Stimulated activated CD4-positive, alpha-beta T cell treated with anti-CD3 and anti-CD28 coated beads, Interleukin-2, amount 100 ng/mL, for 4 hours (primary cell): ENCODE measurements around the gene ARHGEF39.

Source experiments
- DNase-seq: peaks from one replicate; pipeline ENCODE4 v3.0.0-alpha.2; 2020; ENCODE audit warnings: low read depth

Gene ARHGEF39

DNA sequence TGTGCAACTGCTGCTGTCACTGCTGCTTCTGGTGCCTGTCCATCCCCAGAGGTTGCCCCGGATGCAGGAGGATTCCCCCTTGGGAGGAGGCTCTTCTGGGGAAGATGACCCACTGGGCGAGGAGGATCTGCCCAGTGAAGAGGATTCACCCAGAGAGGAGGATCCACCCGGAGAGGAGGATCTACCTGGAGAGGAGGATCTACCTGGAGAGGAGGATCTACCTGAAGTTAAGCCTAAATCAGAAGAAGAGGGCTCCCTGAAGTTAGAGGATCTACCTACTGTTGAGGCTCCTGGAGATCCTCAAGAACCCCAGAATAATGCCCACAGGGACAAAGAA, 9.0 kb upstream of the ARHGEF39 start:
- DNase-seq = no peak

DNA sequence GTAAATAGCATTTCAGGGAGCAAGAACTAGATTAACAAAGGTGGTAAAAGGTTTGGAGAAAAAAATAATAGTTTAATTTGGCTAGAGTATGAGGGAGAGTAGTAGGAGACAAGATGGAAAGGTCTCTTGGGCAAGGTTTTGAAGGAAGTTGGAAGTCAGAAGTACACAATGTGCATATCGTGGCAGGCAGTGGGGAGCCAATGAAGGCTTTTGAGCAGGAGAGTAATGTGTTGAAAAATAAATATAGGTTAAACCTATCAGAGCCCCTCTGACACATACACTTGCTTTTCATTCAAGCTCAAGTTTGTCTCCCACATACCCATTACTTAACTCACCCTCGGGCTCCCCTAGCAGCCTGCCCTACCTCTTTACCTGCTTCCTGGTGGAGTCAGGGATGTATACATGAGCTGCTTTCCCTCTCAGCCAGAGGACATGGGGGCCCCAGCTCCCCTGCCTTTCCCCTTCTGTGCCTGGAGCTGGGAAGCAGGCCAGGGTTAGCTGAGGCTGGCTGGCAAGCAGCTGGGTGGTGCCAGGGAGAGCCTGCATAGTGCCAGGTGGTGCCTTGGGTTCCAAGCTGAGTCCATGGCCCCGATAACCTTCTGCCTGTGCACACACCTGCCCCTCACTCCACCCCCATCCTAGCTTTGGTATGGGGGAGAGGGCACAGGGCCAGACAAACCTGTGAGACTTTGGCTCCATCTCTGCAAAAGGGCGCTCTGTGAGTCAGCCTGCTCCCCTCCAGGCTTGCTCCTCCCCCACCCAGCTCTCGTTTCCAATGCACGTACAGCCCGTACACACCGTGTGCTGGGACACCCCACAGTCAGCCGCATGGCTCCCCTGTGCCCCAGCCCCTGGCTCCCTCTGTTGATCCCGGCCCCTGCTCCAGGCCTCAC, 8.4 kb upstream of the ARHGEF39 start, which contains the start of gene CA9:
Gene CA9 (plus strand): TSS at position 797 of the 893 bp plus-strand sequence. CDS start 32 bp downstream, at position 829.
- no peak for DNase-seq

DNA sequence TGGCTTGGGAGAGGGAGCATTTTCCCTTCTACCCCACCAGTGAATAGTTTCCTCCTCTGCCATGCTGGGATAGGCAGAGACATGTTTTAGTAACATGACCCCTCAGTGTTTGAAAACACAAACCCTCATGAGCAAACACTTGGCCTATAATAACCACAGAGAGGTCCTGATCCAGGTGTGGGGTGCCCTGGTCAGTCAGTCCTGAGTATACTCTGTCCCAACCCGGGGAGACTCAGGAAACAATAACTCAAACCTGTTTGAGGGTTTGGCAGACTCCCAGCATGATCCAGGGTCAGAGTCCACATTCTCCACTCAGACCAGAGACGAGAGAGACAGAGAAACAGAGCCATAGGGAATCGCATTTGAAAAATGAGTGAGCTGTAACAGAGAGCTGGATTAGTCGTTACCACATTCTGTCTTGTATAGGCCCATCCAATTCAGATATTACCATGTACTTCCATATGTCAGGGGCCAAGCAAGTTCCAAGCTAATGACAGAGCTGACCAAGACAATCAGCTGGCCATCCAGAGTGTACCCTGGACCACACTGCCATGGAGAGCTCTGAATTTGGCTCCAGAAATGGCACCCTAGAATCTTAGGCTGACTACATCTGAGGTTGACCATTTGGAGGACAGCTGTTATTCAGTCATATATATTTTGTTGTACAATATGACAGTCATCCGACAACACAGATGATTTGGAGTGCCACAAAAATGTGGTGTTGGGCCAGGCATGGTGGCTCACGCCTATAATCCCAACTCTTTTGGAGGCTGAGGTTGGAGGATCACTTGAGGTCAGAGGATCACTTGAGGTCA, 4.5 kb upstream of the ARHGEF39 start:
- no peak for DNase-seq

DNA sequence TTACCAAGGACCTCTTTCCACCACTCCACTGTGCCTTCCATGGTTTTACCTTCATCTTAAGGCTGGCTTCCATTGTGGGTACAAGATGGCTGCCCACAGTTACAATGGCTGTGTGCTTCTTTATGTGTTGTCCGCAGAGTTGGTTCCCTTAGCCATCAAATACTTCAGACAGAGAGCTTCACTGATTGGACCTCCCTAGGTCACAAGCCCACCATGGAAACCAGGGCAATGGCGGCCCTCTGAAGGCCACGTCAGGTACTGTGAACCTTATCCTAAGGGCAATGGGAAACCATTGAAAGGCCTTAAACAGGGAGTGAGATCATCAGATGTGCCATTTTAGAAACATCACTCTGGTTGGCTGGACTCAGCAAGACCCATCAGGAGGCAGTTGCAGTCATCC, 2.9 kb upstream of the ARHGEF39 start:
- no peak for DNase-seq

DNA sequence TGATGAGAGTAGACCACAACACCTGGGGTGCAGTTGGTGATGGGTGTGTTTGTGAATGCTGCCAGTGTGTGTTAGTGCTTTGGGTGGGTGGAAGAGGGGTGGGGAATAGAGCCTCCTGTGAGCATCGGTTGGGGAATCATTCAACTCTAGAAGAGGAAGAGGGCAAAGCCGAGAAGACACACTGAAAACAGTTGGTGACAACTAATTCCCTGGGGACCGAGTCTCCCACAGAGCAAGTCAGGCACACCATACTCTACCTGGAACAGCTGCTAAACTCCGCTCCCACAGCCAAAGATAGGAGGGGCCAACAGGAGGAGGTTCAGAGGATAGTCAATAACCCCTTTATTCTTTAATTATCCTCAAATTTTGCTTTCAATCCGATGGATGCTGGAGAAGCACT, 1.6 kb upstream of the ARHGEF39 start:
- no peak for DNase-seq

DNA sequence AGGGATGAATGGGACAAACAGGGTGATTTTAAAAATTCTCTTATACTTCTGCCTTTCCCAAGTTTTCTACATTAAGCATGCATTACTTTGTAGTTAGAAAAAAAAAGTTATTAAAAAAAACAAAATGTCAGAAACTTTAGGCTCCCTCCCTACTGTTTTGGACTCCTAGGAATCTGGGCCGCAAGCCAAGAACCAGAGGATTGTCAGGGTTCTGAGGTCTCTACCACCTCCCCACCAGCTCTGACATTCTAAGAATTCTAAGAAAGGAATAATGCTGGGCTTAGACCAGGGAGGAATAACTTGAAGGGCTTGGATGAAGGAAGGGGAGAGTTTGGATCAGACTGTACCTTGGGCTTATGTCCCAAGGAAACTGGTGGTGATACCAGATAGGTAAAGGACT, 1.1 kb upstream of the ARHGEF39 start:
- DNase-seq = no peak

DNA sequence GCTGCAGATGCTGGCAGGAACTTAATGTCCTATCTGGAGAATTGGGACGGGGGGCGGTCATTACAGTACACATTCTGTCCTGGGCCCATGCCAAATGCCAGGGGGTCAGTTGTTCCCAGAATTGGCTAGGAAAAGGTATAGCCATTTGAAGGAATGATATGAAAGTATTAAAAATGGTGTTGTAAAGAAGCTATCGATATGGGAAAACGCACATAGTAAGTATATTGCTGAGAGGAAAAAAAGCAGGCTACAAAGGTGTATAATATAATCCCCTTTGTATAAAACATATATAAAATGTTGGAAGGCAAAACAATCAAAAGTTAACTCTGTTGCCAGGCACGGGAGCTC, 450 bp upstream of the ARHGEF39 start:
- DNase-seq = no peak

DNA sequence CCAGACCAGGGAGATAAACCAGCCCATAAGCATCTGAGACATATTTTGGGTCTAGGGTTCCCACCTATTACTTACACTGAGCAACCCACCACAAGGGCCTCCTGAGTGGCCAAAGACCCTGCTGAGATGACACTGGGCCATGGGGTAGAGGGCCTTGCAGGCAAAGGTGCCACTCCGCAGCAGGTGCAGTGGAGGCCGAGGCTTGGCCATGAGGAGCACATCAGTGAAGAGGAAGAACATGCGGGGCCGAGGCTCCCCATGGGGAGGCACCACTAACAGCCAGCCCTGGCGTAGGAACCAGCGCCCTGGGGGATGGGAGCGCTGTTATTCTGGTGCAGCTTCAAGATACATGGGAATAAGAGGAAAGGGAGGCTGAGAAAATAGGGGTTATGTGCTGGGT, 2.6 kb downstream of the ARHGEF39 start:
- DNase-seq = no peak

DNA sequence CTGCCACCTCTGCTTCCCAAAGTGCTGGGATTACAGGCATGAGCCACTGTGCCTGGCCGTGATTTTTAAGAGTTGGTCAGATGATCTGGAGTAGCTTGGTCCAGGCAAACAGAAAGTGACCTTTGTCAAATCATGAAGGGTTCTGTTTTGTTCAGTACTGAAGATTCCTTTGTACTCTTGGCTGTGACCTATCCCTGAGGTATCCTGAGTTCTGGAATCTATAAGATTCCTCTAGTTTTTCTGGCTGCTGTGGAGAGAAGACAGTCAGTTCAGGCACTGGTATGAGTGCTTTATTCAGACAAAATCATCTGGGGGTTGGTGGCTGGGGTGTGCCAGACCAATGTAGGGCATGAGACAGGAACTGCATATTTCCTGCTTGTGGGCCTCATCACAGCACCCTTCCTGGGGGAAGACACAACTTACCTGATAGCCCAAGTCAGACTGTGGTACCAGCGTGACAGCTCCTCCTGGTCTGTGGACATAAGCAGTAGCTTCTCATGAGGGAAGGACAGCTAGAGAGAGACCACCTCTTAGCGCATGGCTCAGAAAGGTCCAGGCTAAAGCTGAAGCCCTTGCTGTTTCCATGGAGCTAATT, 3.1 kb downstream of the ARHGEF39 start:
- DNase-seq = no peak

DNA sequence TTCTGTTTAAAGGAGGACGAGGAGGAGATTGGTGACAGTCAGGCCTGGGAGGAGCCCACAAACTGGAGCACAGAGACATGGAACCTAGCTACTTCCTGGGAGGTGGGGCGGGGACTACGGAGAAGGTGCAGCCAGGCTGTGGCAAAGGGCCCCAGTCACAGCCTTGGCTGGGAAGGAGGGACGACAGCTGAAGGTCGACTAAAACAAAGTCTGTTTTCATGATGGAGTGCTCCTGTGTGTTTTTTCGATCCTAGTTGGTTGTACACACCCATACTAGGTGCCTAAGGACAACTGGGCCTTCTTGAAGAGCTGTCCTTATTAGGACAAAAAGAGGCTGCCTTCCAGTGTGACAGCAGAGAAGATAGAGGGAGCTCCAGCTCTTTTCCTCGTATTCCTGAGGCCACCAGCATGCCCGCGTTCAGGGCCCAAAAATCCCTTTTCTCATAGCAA, 4.0 kb downstream of the ARHGEF39 start:
- no peak for DNase-seq

DNA sequence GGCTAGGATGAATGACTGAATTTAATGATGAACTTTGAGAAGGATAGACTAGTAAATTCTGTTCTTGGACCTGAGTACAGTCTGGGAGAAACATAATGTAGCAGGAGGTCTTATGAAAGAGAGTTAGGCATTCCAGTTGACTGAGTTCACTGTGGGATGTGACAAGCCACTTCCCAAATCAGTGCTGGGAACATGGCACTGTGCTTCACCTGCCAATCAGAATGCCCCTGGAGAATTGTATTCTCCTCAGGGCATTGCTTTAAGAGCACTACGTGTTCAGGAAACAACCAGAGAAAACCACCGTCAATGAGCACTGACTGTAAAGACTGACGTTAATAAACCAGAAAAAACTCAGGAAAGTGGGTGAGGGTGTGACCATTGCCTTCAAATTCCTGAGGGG, 5.7 kb downstream of the ARHGEF39 start:
- no peak for DNase-seq

DNA sequence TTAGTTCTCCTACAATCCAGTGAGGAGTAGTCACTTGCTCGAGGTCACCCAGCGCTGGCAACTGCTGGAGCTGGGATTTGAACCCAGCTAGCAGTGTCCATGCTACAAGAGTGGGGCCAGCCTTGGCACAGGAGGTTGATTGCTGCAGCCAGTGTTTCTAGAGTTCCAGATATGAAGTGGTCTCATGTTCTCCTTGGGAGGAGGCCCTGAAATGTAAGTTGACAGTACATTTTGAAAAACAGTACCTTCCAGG, 6.1 kb downstream of the ARHGEF39 start:
- no peak for DNase-seq

DNA sequence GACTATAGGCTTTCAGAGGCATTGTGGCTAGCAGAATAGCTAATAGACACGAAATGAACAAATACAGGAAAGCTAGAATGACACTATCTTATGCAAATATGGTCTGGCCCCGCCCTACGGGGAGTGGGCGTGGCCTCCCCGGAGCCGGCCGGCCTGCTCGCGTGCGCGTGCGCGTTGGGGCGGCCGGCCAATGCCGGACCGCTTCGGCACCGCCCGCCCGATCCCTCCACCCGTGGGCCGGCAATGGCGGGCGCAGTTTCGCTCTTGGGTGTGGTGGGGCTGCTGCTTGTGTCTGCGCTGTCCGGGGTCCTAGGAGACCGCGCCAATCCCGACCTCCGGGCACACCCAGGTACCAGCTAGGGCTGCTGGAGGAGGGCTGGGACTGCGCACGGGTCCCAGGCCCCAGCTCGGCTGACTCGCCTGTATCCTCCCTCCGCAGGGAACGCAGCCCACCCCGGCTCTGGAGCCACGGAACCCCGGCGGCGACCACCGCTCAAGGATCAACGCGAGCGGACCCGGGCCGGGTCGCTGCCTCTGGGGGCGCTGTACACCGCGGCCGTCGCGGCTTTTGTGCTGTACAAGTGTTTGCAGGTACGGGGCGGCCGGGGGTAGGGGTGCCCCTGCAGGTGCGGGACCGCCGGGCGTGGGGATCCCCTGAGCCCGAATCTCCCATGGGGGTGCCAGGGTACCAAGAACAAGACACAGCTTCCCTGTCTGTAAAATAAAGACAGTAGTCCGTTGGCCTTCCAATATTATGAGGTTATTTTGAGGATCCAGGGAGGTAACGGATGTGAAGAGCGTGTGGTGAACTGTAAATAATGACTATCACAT, 6.6 kb downstream of the ARHGEF39 start, which contains the start of gene CCDC107:
Gene CCDC107 (plus strand): TSS at position 156 of the 831 bp plus-strand sequence. CDS start 88 bp downstream, at position 244.
- peak; percentile 70 for DNase-seq

DNA sequence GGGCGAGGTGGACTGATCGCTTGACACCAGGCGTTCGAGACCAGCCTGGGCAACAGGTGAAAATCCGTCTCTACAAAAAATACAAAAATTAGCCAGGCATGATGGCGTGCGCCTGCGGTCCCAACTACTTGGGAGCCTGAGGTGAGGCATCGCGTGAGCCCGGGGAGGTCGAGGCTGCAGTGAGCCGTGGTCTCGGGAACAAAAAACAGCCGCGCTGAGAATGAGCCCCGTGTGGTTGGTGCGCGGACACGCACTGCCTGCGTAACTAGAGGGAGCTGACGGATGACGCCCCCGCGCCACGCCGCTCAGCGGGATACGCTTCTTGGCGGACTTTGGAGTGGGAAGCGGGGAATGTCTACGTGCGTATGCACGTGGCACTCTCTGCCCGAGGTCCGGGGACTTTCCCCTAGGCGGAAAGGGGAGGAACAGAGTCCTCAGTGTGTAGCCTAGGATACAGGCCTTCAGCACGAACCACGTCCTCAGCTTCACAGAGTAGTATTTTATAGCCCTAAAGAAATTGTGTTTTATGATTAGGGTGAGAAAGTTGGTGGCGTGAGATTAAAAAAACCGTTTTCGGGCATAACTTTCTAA, 7.4 kb downstream of the ARHGEF39 start, which contains the start of gene RMRP:
Gene RMRP (minus strand): TSS at position 474 of the 591 bp plus-strand sequence.
- peak; percentile 95 for DNase-seq

DNA sequence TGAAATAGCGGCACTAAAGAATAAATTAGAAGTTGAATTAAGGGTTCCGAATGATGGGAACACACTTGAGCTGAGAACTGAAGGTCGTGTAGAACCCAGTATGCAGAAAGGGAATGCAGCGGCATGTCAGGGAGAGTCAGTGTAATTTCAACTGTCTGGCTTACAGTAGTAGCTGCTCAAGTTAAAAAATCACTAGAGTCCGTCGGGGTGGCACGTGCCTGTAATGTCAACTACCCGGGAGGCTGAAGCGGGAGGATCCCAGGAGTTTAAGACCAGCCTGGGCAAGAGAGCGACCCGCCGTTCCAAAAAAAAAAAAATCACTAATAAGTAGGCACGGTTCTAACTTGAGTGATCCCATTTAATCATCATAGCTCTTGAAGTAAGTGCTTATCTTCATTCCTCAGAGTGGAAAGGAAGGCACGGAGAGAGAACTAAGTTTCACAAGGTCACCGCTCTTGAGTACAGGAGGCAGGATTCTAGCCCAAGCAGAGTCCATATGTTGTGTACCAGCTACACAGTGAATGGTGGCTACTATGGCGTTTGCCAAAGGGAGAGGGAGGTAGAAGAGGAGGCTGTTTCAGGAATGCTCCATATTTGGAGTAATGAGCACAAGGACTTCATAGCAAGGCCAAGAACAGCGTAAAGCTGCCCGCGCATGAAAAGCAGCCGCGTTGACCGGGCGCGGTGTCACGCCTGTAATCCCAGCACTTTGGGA, 8.0 kb downstream of the ARHGEF39 start:
- DNase-seq = no peak

DNA sequence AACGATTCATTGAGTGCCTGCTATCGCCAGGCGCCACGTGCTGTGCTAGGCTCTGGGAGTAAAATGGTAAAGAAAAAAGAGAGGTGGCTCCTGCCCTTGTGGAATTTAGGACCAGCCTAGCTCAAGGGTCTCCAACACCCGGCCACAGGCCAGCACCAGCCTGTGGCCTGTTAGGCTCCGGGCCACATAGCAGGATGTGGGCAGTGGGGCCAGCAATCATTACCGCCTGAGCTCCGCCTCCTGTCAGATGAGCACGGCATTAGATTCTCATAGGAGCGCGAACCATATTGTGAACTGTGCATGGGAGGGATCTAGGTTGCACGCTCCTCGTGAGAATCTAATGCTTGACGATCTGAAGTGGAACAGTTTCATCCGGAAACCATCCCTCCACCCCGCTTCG, 8.6 kb downstream of the ARHGEF39 start:
- no peak for DNase-seq

DNA sequence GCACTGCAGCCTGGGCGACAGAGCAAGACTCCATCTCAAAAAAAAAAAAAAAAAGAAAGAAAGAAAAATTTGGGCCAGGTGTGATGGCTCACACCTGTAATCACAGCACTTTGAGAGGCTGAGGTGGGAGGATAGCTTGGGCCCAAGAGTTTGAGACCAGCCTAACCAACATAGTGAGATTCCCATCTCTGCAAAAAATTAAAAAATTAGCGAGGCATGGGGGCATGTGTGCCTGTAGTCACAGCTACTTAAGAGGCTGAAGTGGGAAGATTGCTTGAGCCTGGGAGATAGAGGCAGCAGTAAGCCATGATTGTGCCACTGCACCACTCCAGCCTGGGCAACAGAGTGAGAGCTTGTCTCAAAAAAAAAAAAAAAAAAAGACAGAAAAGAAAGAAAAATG, 11.4 kb downstream of the ARHGEF39 start:
- DNase-seq = no peak

DNA sequence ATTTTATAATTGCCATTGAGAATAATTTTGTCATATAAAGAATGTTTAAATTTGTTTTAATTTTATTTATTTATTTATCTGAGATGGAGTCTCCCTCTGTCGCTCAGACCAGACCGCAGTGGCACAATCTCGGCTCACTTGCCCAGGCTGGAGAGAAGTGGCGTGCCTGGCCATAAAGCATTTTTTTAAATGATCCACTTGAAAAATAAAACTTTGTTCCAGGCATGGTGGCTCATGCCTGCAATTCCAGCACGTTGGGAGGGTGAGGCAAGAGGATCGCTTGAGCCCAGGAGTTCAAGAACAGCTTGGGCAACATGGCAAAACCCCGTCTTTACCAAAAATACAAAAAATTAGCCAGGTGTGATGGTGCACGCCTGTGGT, 12.2 kb downstream of the ARHGEF39 start:
- DNase-seq = no peak

DNA sequence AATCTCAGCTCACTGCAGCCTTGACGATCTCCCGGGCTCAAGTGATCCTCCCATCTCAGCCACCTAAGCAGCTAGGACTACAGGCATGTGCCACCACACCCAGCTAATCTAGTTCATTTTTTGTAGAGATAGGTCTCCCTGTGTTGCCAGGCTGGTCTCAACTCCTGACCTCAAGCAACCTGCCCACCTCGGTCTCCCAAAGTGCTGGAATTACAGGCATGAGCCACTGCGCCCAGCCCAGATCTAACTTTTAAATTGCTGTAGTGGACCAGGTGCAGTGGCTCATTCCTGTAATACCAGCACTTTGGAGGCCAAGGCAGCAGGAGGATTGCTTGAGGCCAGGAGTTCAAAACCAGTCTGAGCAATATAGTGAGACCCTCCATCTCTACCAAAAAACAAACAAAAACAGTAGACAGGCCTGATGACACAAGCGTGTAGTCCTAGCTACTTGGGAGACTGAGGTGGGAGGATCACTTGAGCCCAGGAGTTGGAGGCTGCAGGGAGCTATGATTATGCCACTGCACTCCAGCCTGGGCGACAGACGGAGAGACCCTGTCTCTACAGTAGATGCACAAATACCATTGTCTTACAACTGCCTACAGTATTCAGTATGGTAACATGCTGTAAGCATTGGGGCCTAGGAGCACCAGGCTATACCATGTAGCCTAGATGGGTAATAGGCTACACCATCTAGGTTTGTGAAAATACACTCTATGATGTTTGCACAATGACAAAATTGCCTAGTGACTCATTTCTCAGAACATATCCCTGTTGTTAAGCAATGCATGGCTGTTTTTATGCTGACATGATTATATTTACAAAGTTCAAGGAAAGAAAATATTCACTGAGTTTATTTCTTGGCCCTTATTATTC, 12.8 kb downstream of the ARHGEF39 start:
- no peak for DNase-seq
